Nucleus accumbens (tissue), 56 donors: ENCODE measurements around the gene PTPRK.

Experiments
- DNase-seq, 56 donors: peaks; one replicate each; lab custom pipeline; 2025; lab: John Stamatoyannopoulos, UW

The PTPRK gene

GRCh38 chr6:128230267-128230989, 290.0 kb downstream of the PTPRK start:
- DNase-seq, result no peak

- DNase-seq, result no peak
Observed at GRCh38 chr6:128225612-128226011, 294.8 kb downstream of the PTPRK start.

GRCh38 chr6:128216917-128217316, 303.5 kb downstream of the PTPRK start:
- no peak for DNase-seq

GRCh38 chr6:128209771-128210170, 310.6 kb downstream of the PTPRK start:
- DNase-seq, result no peak

GRCh38 chr6:128208851-128209580, 311.4 kb downstream of the PTPRK start:
- no peak for DNase-seq

GRCh38 chr6:128208078-128208477, 312.3 kb downstream of the PTPRK start:
- DNase-seq, result no peak

- DNase-seq, result no peak
Observed at GRCh38 chr6:128206610-128207426, 313.6 kb downstream of the PTPRK start.

- DNase-seq, result no peak
Observed at GRCh38 chr6:128204616-128205015, 315.8 kb downstream of the PTPRK start.

- DNase-seq, result no peak
Observed at GRCh38 chr6:128202169-128202765, 318.1 kb downstream of the PTPRK start.

- DNase-seq, result no peak
Observed at GRCh38 chr6:128200789-128201188, 319.6 kb downstream of the PTPRK start.

- DNase-seq, result no peak
Observed at GRCh38 chr6:128199461-128199860, 320.9 kb downstream of the PTPRK start.

- DNase-seq, result no peak
Observed at GRCh38 chr6:128192972-128193371, 327.4 kb downstream of the PTPRK start.

- no peak for DNase-seq
Observed at GRCh38 chr6:128188678-128189077, 331.7 kb downstream of the PTPRK start.

- DNase-seq, result no peak
Observed at GRCh38 chr6:128186729-128187128, 333.7 kb downstream of the PTPRK start.

GRCh38 chr6:128179876-128180438, 340.4 kb downstream of the PTPRK start:
- no peak for DNase-seq

GRCh38 chr6:128174724-128175123, 345.7 kb downstream of the PTPRK start:
- no peak for DNase-seq

- DNase-seq, result no peak
Observed at GRCh38 chr6:128172752-128173682, 347.4 kb downstream of the PTPRK start.

GRCh38 chr6:128172081-128172480, 348.3 kb downstream of the PTPRK start:
- no peak for DNase-seq

GRCh38 chr6:128171182-128171581, 349.2 kb downstream of the PTPRK start:
- no peak for DNase-seq
